ENCODE results near the gene MID1.

Gene MID1

GRCh38 chrX:10433296-10433965, 187.0 kb downstream of the MID1 start:
- H3K36me3 ChIP-seq (ENCODE audit: control insufficient read depth, insufficient read depth, low read length): no peaks in the 10 kb centered on the region
- H3K4me3 ChIP-seq (replicated peaks; ENCODE audit: low read depth, low read length): no peak overlapping the region
- no peak for TF ChIP-seq CTCF (IDR thresholded peaks at IDR 0.05; ENCODE audit: insufficient read depth, low read length, poor library complexity, severe bottlenecking)
- DNase-seq (ENCODE audit: extremely low read depth, insufficient read length): no peak
- H3K27me3 ChIP-seq (replicated peaks; ENCODE audit: control insufficient read depth, insufficient read depth, low read length): no peaks in the 10 kb centered on the region; the same call in 1 of the 2 replicates

GRCh38 chrX:10429908-10430307, 190.5 kb downstream of the MID1 start:
- Histone ChIP-seq H3K36me3 (ENCODE audit: control insufficient read depth, insufficient read depth, low read length) (no peaks in the 10 kb centered on the region), H3K27me3 (replicated peaks; ENCODE audit: control insufficient read depth, insufficient read depth, low read length) (no peaks in the 10 kb centered on the region; the same call in 1 of the 2 replicates)
- no peak for DNase-seq (ENCODE audit: extremely low read depth, insufficient read length)

GRCh38 chrX:10427249-10427648, 193.1 kb downstream of the MID1 start:
- no peak for TF ChIP-seq CTCF (IDR thresholded peaks at IDR 0.05; ENCODE audit: insufficient read depth, low read length, poor library complexity, severe bottlenecking)
- Histone ChIP-seq H3K36me3 (ENCODE audit: control insufficient read depth, insufficient read depth, low read length) (no peaks in the 10 kb centered on the region), H3K4me3 (replicated peaks; ENCODE audit: low read depth, low read length) (no peak overlapping the region), H3K27me3 (replicated peaks; ENCODE audit: control insufficient read depth, insufficient read depth, low read length) (no peaks in the 10 kb centered on the region; the same call in 1 of the 2 replicates)
- DNase-seq (ENCODE audit: extremely low read depth, insufficient read length): no peak

More at GRCh38 chrX:10429908-10430307, 190.5 kb downstream of the MID1 start:
- no peak for TF ChIP-seq CTCF (IDR thresholded peaks at IDR 0.05; ENCODE audit: insufficient read depth, low read length, poor library complexity, severe bottlenecking)
- no peak overlapping the region for H3K4me3 ChIP-seq (replicated peaks; ENCODE audit: low read depth, low read length)

- Histone ChIP-seq H3K4me3 (replicated peaks; ENCODE audit: low read depth, low read length) (no peak overlapping the region), H3K36me3 (ENCODE audit: control insufficient read depth, insufficient read depth, low read length) (no peaks in the 10 kb centered on the region), H3K27me3 (replicated peaks; ENCODE audit: control insufficient read depth, insufficient read depth, low read length) (no peaks in the 10 kb centered on the region)
- TF ChIP-seq CTCF (IDR thresholded peaks at IDR 0.05; ENCODE audit: insufficient read depth, low read length, poor library complexity, severe bottlenecking): no peak
- DNase-seq (ENCODE audit: extremely low read depth, insufficient read length): no peak
Measured at GRCh38 chrX:10423716-10424115, 196.7 kb downstream of the MID1 start.

- no peak overlapping the region for H3K4me3 ChIP-seq (replicated peaks; ENCODE audit: low read depth, low read length)
- H3K27me3 ChIP-seq (replicated peaks; ENCODE audit: control insufficient read depth, insufficient read depth, low read length): no peaks in the 10 kb centered on the region
- no peak for TF ChIP-seq CTCF (IDR thresholded peaks at IDR 0.05; ENCODE audit: insufficient read depth, low read length, poor library complexity, severe bottlenecking)
- no peak for DNase-seq (ENCODE audit: extremely low read depth, insufficient read length)
- H3K36me3 ChIP-seq (ENCODE audit: control insufficient read depth, insufficient read depth, low read length): no peaks in the 10 kb centered on the region
Measured at GRCh38 chrX:10420134-10420533, 200.3 kb downstream of the MID1 start.

GRCh38 chrX:10416424-10416823, 204.0 kb downstream of the MID1 start:
- no peak for DNase-seq (ENCODE audit: extremely low read depth, insufficient read length)
- no peaks in the 10 kb centered on the region for H3K27me3 ChIP-seq (replicated peaks; ENCODE audit: control insufficient read depth, insufficient read depth, low read length)
- no peak overlapping the region for H3K4me3 ChIP-seq (replicated peaks; ENCODE audit: low read depth, low read length)
- H3K36me3 ChIP-seq (ENCODE audit: control insufficient read depth, insufficient read depth, low read length): no peaks in the 10 kb centered on the region
- TF ChIP-seq CTCF (IDR thresholded peaks at IDR 0.05; ENCODE audit: insufficient read depth, low read length, poor library complexity, severe bottlenecking): no peak
